ENCODE results near the gene SPINT1.
"Not testable (repeated sequence)": the region's sequence is repeated elsewhere in the genome, so short reads cannot be mapped to it uniquely, and the experiment has no call there.

The SPINT1 gene

DNA sequence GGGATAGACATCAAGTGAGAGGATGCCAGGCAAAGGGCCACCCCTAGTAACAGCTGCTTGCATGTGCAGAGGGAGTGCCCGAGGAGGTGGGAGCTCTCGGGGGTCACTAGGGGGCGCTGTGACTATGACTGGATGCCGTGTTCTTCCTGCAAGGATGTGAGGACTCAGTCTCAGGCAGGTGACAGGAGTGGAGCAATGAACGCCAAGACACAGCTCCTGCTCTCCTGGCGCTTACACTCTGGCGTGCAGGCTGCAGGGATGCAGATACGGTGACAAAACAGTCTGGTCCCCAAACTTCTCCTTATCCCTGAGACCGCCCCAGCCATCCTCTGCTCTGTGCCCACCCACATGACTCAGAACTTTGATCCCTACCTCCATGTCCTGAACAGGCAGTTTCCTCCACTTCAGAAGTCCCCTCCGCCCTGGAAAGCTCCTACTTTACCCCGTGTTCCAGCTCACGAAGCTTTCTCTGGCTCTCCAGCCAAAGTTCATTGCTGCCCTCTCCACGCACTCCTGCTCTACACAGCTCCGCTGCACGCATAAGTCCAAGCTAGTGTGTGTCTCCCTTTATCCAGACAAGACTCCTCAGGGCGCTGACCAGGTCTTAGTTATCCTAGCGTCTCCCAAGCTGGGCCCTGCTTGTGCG lies 15.5 kb downstream of the SPINT1 start:
- peak; percentile 81 for DNase-seq (ENCODE audit: low spot score)

DNA sequence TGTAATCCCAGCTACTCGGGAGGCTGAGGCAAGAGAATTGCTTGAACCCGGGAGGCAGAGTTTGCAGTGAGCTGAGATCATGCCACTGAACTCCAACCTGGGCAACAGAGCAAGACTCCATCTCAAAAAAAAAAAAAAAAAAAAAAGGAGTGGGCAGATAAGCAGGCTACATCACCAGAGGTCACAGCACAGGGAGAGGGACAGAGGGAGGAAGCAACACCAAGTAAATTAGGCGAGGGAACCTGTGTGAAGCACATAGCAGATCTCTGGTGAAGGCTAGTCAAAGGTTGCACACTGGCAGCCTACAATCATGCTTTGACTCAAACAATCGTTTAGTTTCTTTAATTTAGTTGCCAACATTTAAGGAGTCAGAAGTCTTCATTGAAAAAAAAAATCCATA lies 17.3 kb downstream of the SPINT1 start:
- DNase-seq (ENCODE audit: low spot score): not testable (repeated sequence)

DNA sequence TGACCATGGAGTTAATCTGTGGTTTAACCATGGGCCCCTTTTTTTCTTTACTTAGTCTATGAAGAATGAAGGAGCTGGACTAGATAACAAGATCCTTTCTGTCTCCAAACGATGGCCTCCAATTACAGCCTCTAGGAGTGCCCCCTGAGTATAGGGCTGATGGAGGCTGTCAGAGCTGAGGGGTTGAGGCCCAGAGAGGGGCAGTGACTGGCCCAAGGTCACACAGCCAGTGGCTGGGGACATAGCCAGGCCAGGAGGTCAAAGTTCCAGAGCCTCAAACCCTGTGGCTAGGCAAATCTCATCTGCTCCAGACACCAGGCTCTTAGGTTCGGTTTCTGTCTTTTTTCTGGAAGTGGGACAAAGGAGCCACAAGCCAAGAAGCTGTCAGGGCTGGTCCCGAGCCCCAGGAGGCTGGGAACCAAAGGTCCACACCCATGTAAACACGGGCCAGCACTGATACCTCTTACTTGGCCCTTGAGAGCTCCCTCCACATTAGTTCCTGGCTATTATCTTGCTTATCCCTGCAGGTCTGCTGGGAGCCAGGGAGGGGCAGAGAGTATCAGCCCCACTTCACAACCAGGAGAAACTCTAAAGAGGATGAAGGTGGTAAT lies 19.9 kb downstream of the SPINT1 start:
- DNase-seq (ENCODE audit: low spot score): no peak

DNA sequence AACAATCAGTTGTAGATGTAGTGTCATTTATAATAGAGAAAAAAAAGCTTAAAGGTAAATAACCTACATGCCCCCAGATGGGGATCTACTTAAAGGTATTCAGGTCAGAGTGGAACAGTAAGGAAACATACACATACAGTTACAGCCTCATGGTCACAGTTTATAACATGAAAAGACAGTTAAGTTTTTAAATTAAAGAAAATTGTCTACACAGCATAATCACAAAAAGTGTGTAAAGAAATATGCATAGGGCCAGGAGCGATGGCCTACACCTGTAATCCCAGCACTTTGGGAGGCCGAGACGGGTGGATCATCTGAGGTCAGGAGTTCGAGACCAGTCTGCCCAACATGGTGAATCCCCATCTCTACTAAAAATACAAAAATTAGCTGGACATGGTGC lies 23.4 kb downstream of the SPINT1 start:
- DNase-seq (ENCODE audit: low spot score): no peak

DNA sequence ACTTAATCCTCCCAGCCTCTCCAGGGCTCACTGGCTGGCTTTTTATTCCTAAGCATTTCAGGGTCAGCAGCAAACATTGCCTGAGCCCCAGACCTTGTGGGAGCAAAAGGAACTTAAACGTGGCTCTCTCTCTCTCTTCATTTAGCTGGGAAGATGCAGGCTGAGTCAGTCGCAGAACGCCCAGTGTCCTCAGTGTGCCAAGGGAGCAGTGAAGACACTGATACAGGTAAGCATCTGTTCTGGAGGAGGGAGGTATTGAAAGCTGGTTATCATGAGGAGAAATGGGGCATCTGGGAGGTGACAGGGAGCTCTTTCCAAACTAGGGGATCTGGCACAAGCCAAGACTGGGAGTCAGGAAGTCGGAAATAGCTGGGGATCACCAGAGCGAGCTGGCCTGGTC lies 25.8 kb downstream of the SPINT1 start:
- DNase-seq (ENCODE audit: low spot score): no peak

DNA sequence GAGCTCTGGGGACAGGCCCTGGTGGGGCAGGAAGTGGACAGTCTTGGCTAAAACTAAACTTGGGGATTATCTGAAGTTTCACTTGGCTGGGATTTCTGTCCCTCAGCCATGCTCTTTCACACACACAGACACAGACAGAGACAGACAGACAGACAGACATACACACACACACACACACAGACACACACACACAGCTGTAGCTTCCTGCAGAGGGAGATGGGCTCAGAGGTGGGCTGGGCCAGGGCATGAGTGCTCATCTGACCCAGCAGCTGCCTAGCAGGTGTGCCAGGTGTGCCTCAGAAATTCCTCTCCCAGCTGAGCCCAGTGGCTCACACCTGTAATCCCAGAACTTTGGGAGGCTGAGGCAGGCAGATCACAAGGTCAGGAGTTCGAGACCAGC lies 26.9 kb downstream of the SPINT1 start:
- DNase-seq (ENCODE audit: low spot score): no peak

DNA sequence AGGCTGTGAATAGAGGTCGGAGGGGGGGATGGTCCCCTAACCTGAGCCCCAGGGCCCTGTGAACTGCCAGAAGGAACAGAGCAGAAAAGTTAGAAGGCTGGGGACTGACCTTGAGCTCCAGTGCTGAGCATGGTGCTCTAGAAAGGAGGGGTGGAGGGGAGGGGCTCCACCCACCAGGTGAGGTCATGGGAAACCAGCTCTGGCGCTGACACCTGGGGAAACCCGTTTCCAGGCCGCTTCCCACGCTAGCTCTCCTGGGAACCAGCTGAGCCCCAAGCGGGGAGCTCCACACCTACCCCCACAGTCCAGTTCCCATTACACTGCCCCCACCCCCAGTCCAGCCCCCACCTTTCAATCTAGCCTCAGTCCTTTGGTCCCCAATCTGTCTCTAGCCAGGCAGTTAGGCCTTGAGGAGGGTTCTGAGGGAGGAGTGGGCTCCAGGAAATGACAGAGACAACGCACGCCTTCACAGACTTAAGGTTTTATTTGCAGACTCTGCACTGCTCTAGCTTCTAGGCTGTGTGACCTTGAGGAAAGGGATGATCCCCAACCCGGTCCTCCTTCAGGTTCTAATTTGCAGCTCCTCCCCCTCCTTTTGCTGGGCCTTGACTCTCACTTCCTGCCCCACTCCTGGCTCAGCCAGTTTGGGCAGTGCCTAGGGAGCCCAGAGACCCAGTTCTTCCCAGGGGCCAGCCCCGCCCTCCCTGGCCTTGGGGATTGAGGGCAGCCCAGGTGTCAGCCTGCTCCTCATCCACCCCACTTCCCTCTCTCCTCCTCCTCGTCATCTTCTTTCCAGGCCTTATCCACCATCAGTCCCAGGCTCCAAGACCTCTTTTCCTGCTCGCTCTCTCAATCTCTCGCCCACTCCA lies 28.1 kb downstream of the SPINT1 start:
- no peak for DNase-seq (ENCODE audit: low spot score)

DNA sequence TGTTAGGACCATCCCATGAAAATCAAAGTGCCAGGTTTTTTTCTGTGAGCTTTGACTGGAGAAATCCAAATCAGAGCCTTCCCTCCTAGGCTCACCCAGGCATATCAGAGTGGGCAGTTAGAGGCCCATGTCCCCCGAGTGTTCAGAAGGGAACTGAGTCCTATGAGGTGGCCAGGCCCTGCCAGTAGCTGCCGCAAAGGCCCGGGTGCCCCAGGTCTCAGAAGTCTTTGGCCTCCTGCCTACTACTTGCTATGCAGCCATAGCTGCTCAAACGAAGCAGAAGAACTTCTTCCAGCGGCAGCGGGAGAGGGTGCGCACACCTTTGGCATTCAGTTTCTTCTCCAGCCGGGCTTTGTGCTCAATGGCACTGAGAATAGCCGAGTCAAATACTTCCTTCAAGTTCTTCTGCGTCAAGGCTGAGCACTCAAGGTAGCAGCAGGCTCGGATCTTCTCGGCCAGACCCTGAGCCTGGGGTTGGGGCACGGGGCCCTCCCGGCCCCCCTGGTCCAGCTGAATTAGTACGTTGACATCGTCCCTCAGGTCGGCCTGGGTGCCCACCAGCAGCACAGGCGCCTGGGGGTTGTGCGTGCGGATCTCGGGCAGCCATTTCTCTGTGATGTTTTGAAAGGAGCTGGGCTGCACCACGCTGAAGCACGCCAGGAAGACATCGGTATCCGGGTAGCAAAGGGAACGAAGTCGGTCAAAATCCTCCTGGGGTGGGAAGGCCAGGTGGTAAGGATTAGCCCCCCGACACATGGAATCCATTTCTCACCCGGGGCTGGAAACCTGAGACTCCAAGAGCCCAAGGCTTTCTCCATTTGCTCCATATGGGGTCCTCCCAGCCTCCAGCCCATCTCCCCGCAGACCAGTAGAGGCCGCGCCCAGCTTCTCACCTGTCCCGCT lies 29.2 kb downstream of the SPINT1 start:
- no peak for DNase-seq (ENCODE audit: low spot score)

DNA sequence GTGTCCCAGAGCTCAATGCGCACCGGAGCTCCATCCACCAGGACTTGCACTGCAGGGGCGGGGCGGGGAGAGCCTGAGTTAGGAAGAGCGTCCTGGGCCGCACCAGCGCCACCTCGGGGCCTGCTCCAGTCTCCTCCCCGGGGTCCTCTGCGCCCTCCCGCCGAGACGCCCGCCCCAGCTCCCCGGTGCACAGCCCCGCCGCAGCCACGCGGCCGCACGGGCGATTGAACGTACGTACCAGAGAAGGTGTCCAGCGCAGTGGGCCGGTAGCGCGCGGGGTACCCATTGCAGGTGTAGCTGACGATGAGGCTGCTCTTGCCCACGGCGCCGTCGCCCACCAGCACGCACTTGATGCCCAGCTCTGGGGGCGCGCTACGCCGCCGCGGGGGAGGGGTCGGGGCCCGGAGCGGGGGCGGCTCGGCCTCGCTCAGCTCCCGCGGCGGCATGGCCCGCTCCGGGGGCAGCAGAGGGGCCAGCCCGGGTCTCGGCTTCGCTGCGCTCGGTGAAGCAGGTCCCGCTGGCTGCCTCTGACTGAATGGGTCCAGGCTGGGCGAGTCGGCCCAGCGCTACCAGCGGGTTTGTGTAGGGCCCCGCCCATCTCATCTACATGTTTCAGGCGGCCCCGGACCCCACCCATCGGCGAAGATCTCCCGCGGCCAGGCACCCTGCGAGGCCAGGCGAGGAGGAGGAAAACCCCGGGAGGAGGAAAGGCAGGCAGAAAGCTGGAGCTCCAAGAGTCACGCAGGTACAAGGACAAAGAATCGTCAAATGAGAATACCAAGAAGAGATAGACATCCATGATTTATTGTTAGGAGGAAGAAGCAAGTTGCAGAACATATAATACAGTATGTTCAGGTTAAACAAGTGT lies 30.1 kb downstream of the SPINT1 start, which contains the start of gene RHOV:
RHOV (minus strand) TSS at position 541 of the 868 bp plus-strand sequence; CDS start at position 446, 95 bp downstream.
- DNase-seq (ENCODE audit: low spot score): peak; percentile 52

DNA sequence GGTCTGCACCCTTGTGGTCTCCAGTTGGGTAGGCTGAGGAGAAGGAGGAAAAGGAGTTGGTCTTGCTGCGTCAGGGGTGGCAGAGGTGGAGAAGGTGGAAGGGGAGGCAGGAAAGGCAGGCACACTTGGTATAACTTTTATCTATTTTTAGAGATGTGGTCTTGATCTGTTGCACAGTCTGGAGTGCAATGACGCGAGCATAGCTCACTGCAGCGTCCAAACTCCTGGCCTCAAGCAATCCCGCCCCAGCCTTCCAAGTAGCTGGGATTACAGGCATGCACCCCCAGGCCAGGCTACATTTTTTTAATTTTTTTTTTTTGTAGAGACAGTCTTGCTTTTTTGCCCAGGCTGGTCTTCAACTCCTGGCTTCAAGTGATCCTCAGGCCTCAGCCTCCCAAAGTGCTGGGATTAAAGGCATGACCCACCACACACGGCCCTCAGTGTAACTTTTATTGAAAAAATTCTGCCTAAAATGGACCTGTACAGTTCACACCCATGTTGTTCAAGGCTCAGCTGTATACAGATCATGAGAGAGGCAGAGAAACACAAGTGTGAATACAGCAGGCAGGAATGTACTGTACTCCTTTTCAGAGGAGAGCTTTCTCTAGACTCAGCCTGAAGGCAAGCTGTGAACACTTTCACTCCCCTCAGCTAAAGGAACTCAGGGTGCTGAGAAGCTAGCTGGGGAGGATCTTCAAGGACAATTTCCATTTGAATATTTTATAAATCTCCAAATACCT lies 32.3 kb downstream of the SPINT1 start:
- no peak for DNase-seq (ENCODE audit: low spot score)

DNA sequence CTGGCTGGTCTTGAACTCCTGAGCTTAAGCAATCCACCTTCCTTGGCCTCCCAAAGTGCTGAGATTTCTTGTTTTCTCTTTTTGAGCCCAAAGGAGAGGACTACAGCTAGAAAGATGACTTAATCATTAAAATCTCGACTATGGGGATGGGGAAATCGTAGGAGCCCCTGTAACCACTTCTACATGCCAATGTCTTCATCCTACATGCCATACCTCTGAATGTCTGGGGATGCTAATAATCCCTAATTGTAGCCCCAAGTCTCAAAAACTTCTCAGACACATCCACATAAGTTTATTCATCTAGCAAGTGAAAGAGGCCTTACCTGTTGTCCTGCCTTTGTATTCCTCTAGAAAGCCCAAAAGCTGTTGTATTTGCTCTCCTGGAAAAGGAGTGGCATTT lies 33.8 kb downstream of the SPINT1 start:
- no peak for DNase-seq (ENCODE audit: low spot score)

DNA sequence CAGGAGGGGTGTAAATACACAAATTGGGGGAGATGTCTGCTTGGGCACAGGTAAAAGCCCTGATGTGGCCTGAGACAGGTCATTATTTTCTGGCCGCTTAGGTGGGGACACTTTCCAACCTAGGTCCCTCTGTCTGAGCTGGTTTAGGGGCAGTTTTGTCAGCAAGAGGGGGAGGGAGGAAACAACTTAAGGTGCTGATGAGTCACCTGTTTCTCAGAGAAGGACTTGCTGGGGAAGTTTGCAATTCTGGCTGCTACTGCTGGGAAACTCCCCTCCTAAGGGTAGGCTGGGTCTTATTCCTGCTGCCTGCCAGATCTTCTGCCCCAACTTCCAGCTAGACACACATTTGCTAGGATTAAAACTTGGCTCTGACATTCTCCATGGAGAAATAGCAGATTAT lies 34.9 kb downstream of the SPINT1 start:
- DNase-seq (ENCODE audit: low spot score): no peak

DNA sequence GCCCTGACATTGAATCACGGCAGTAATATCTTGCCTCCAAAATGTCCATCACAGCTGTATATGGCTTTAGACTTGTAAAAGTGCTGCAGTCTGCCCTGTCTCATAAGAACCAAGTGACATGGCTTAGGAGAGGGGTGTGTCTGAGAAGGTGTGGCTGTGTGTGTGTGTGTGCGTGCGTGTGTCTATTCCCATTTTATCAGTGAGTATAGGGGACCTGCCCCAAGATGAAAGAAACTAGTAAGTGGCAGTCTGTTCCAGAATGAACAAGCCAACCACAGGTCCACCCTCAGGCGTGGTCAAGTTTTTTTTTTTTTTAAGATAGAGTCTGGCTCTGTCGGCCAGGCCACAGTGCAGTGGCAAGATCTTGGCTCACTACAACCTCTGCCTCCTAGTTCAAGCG lies 35.8 kb downstream of the SPINT1 start:
- DNase-seq (ENCODE audit: low spot score): no peak

DNA sequence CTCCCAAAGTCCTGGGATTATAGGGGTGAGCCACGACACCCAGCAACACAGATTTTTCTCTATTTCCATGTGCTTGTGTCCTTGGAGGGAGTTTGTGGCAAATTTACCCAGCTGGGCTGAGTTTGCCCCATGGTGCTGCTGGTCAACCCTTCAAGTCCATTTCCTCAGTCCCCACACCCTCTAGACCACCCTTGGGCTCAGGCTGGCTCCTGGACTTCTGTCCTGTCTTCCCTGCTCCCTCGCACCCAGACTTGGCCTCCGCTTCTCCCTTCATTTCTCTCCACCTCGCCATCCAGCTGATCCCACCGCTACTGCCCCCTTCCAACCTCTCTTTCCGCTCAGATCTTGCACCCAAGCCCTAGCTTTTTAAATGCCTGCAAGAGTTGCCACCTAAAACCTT lies 37.5 kb downstream of the SPINT1 start:
- DNase-seq (ENCODE audit: low spot score): no peak

DNA sequence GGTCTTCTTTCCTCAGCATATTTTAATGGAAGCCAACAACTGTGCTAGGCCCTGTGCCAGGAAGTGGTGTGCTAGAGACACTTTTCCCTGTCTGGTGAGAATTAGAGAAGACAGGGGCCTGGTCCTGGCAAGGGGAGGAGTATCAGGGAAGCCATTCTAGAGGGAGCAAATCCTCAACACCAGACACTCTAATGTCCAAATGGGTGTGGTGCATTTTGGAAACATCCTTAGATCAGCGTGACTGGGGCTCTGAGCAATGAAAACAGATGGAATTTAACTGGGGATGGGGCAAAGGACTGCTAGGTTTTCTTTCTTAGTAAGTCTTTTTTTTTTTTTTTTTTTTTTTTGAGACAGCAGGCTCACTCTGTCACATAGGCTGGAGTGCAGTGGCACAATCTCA lies 42.7 kb downstream of the SPINT1 start:
- DNase-seq (ENCODE audit: low spot score): no peak

DNA sequence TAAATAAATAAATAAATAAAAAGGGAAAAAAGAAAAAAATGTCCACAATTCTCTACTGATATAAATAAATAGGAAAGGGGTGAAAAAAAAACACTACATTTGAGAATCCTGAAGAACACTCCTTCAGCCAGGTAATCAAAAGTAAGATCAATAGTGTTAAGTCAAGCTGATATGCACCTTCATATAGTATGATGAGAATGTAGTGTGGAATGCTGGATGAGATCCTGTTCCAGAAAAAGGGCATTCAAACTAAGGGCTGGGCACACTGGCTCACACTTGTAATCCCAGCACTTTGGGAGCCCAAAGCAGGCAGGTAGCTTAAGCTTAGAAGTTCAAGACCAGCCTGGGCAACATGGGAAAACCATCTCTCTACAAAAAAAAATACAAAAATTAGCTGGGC lies 45.3 kb downstream of the SPINT1 start:
- no peak for DNase-seq (ENCODE audit: low spot score)

DNA sequence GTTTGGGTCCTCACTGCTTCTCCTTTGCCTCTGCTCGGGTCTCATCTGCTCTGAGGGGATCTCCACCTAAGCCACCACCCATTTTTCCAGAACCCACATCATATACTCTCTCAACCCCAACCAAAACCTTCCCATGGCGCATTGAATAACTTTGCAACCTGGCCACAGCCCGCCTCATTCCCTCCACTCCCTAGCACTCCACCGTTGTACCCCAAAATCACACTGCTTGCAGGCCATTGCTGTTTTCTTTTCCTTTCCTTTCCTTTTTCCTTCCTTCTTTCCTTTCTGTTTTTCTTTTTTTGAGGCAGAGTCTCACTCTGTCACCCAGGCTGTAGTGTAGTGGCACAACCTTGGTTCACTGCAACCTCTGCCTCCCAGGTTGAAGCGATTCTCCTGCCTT lies 47.3 kb downstream of the SPINT1 start:
- DNase-seq (ENCODE audit: low spot score): no peak

DNA sequence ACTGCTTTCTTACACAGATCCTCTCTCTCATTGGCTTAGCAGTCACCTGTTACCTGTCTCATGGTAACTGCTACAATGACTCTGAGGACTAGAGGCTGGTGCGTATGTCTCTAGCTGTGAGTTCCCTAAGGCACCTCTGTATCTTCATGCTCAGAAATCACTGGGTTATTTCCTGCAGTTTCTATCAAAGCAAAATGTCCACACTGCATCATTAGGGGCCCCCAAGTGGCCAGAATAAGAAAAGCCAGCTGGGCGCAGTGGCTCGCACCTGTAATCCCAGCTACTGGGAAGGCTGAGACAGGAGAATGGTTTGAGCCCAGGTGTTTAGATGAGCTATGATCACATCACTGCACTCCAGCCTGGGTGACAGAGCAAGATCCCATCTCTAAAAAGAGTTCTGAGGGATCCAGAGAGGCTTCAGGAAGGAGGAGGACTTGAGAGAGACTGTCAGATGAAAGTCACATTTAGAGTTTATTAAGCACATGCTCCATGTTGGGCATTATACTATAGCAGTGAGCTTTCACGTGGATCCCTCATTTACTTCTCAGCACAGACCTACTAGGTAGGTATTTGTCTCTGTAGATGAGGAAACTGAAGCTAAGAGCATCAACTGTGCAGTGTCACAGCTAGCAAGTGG lies 48.1 kb downstream of the SPINT1 start:
- peak; percentile 59 for DNase-seq (ENCODE audit: low spot score)

DNA sequence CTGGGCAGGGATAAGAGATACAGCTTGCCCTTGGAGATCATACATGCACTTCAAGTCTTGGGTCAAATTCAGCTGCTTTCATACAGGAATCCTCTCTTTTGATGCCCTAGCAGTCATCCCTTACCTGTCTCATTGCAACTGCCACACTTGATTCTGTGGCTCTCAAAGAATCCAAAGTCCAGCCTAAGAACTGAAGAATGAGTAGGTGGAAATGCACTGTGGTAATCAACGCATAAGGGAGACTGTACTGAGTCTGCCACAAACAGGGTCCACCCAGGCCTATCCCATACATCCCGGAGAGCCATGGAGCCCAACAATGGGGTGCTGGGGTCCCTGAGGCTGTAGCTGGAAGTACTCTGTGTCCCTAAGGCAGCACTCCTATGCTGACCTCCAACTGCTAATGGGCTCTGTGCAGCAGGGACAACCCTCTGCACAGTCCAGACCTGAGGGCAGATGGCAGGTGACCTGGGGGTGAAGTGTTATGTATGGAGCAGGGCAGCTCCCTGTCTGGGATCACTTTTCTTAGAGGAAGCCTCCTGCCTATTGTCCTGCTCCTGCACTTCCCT lies 48.7 kb downstream of the SPINT1 start:
- DNase-seq (ENCODE audit: low spot score): no peak

Data from hepatic stellate cell (primary cell).